GM18858 (cell line): ENCODE measurements around the gene FNIP2.
"Not testable (repeated sequence)": the region's sequence is repeated elsewhere in the genome, so short reads cannot be mapped to it uniquely, and the experiment has no call there.

Experiments used
- ATAC-seq: cut with Tn5 transposase; IDR thresholded peaks from one replicate; pipeline ENCODE4 v1.9.1; 2021; ENCODE audit not compliant: unreplicated experiment

FNIP2 gene

GRCh38 chr4:158768555-158769174 lies at the start of gene FNIP2:
Gene FNIP2 (plus strand): TSS chr4:158769026. CDS start chr4:158769213, 187 bp downstream.
- ATAC-seq = peak; percentile 70

GRCh38 chr4:158721680-158722079 lies 47.1 kb upstream of the FNIP2 start:
- no peak for ATAC-seq

- peak; percentile 9 for ATAC-seq
These were observed 46.4 kb upstream of the FNIP2 start for GRCh38 chr4:158722291-158722916.

GRCh38 chr4:158722917-158723793 lies 45.7 kb upstream of the FNIP2 start, which contains the start of gene PPID:
Gene PPID (minus strand): TSS chr4:158723396. CDS start chr4:158723288, 108 bp downstream.
- ATAC-seq = peak; percentile 93

DNA sequence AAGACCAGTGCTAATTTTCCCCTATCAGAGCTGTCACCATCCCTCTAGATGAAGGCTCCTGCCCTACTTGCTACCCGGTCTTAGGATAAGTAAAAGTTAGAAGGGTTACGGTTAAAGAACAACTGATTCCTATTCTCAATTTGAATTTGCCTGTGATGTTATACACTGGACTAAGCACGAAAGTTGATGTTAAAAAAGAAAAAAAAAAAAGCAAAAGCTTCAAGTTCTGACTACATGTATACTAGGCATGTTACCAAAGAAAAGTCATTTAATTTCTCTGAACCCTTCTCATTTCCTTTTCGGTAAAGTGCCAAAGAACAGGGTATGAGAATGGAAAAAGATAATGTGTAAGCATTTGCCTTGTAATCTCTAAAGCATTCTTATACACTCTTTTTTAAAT lies 44.2 kb upstream of the FNIP2 start:
- ATAC-seq = no peak

DNA sequence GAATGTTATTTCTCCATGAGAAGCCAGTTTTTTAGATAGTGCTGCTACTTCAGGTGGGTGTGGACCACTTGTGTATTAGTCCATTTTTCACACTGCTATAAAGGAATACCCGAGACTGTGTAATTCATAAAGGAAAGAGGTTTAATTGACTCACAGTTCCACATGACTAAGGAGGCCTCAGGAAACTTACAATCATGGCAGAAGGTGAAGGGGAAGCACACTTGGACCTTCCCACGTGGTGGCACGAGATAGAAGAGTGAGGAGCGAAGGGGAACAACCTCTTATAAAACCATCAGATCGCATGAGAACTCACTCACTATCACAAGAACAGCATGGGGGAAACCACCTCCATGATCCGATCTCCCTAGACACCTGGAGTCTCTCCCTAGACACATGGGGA lies 42.2 kb upstream of the FNIP2 start:
- ATAC-seq = no peak

DNA sequence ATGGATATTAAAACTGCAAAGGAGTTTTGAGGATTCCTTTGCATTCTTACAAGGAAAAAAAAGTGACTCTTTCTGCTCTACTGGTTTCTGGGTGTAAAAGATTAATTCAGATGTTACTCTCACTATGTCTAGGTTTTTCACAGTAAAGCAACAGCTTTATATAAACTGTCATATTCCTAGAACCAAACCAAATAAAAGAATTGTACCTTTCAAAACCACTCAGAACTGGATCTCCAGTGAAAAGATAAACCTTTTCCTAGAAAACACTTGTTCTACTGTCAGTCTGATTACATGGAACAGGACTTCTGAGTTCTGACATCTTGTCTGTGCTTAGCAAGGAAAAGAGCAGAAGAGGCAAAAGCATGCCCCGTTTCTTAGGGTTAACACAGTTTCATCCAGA lies 40.6 kb upstream of the FNIP2 start:
- no peak for ATAC-seq

GRCh38 chr4:158729716-158730559 lies 38.9 kb upstream of the FNIP2 start:
- ATAC-seq = peak; percentile 59

DNA sequence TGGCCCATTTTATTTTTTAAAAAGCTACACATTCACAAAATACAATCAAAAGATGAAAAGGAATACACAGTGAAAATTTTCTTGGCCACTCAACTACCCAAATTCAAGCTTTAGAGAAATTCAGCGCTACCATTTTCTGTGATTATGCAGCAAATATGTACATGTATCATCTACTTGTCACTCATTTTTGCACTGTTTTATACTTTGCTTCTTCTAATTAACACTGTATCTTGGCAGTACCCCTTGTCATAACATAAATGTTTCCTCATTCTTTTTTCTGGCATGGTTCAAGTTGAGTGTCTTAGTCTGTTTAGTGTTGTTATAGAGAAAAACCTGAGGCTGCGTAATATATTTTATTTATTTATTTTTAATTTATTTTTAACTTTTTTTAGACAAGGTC lies 30.0 kb upstream of the FNIP2 start:
- no peak for ATAC-seq

DNA sequence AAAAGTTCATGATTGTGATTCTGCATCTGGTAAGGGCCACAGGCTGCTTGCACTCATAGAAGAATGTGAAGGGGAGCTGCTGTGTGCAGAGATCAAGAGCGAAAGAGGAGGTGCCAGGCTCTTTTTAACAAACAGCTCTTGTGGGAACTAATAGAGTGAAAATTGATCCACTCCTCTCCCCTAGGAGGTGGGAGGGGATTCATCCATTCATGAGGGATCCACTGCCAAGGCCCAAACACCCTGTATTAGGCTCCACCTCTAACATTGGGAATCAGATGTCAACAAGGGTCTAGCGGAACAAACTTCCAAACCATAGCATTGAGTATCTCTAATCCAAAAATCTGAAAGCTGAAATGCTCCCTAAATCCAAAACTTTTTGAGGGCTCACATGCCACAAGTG lies 29.2 kb upstream of the FNIP2 start:
- ATAC-seq = no peak

GRCh38 chr4:158741326-158742021 lies 27.4 kb upstream of the FNIP2 start:
- ATAC-seq = no peak

- ATAC-seq = not testable (repeated sequence)
These were observed 22.3 kb upstream of the FNIP2 start for GRCh38 chr4:158746537-158746936.

DNA sequence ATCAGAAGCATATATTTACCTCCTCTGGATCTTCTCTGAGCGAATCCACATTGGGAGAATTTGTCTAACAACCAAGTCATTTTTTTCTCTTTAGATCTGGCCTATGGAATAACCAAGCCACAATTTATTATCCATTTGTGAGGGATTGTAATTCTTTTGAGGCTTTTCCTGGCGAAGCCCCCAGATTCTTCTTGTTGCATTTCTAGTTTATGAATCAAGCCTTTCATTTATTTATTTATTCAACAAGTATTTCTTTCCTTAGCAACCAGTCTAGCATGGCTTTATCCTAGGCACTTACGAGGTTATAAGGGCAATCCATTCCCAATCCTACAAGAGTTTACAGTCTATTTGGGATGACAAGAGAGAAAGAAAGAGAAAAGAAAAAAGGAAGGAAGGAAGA lies 18.4 kb upstream of the FNIP2 start:
- no peak for ATAC-seq

- ATAC-seq = no peak
These were observed 14.2 kb upstream of the FNIP2 start for GRCh38 chr4:158754385-158755180.

DNA sequence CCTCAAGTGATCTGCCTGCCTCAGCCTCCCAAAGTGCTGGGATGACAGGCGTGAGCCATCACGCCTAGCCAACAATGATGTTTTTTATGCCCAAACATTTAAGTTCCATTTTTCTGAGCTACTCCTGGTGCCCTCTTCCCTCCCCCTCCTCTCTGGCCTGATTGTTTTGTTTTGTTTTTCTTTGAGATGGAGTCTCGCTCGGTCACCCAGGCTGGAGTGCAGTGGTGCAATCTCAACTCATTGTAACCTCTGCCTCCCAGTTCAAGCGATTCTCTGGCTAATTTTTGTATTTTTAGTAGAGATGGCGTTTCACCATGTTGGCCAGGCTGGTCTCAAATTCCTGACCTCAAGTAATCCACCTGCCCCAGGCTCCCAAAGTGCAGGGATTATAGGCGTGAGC lies 13.0 kb upstream of the FNIP2 start:
- ATAC-seq = not testable (repeated sequence)

- ATAC-seq = no peak
These were observed 12.2 kb upstream of the FNIP2 start for GRCh38 chr4:158756588-158756987.

GRCh38 chr4:158758142-158758541 lies 10.7 kb upstream of the FNIP2 start:
- no peak for ATAC-seq

GRCh38 chr4:158758703-158759102 lies 10.1 kb upstream of the FNIP2 start:
- ATAC-seq = no peak

DNA sequence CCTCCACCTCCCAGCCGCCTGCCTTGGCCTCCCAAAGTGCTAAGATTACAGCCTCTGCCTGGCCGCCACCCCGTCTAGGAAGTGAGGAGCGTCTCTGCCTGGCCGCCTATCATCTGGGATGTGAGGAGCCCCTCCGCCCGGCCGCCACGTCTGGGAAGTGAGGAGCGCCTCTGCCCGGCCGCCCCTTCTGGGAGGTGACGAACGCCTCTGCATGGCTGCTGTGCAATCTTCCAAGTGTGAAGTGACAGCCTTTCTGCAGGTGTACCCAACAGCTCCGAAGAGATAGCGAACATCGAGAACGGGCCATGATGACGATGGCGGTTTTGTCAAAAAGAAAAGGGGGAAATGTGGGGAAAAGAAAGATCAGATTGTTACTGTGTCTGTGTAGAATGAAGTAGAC lies 9.3 kb upstream of the FNIP2 start:
- not testable (repeated sequence) for ATAC-seq
